Aorta (tissue), 5 donors: ENCODE data around the gene EDNRA. TPM values are rescaled to one million over a fixed set of nuclear protein-coding genes. Genes with fewer than 3 reads are reported as not detected.
A peak's percentile ranks its signal among the peaks of the same experiment; 100 is the strongest.

Source experiments
- ATAC-seq: fragments of 200-7000 bp; cut with Tn5 transposase; one replicate; pipeline ENCODE4 v1.9.1; 2022; ENCODE audit warnings: moderate library complexity; ENCODE audit not compliant: low FRiP score
- DNase-seq, 2 donors: peaks; one replicate each; pipeline ENCODE4 v3.0.0-alpha.2; 2020
- H3K27ac ChIP-seq, 2 donors: one replicate each; pipeline ENCODE4 v1.5.1; 2013; ENCODE audit warnings: low read length in 2 of 2, mild to moderate bottlenecking in 2 of 2, moderate library complexity in 2 of 2, control low read depth in 1 of 2, inconsistent platforms in 1 of 2, low read depth in 1 of 2
- H3K27me3 ChIP-seq, 2 donors: one replicate each; pipeline ENCODE4 v1.6.1; 2013; ENCODE audit warnings: control low read depth in 1 of 2, low read length in 1 of 2, mild to moderate bottlenecking in 1 of 2, moderate library complexity in 1 of 2; ENCODE audit not compliant: insufficient read depth in 2 of 2, control insufficient read depth in 1 of 2
- H3K36me3 ChIP-seq, 2 donors: one replicate each; pipeline ENCODE4 v1.6.1; 2013; ENCODE audit warnings: control low read depth in 1 of 2, low read length in 1 of 2, mild to moderate bottlenecking in 1 of 2; ENCODE audit not compliant: insufficient read depth in 2 of 2, control insufficient read depth in 1 of 2
- H3K4me1 ChIP-seq, 2 donors: one replicate each; pipeline ENCODE4 v1.6.1; 2013; ENCODE audit warnings: low read length in 2 of 2, control low read depth in 1 of 2, mild to moderate bottlenecking in 1 of 2, moderate library complexity in 1 of 2; ENCODE audit not compliant: insufficient read depth in 2 of 2, control insufficient read depth in 1 of 2
- H3K4me3 ChIP-seq, 2 donors: one replicate each; pipeline ENCODE4 v1.5.1; 2013; ENCODE audit warnings: low read length in 2 of 2, control low read depth in 1 of 2, mild to moderate bottlenecking in 1 of 2
- H3K9me3 ChIP-seq: one replicate; pipeline ENCODE4 v1.6.1; 2013; ENCODE audit warnings: mild to moderate bottlenecking, low read length; ENCODE audit not compliant: control insufficient read depth
- WGBS, 2 donors: extraction: QIAGEN DNeasy Blood & Tissue Kit; methylation state at CpG; one replicate each; pipeline ENCODE4 v1.1.7; 2013; 5-methylcytosine and 5-hydroxymethylcytosine counted together
- intact Hi-C, 2 donors: fragments of 100-400 bp; cut with DNase I; formaldehyde crosslinking; loops; one replicate each; pipeline versions ENCODE4 v1.14.2 to v1.15.0; 2022
- polyA plus RNA-seq, 2 donors: library from polyadenylated mRNA; stranded (reverse); fragments of 200-250 nt; gene quantifications; one replicate each; pipeline ENCODE4 v1.2.3, GENCODE V29; 2013
- total RNA-seq, 2 donors: library from RNA; stranded (reverse); fragmentation: NEBNext Ultra II Directional; extraction: Animal tissue kit (Norgen Biotek cat#: 25700); gene quantifications; one replicate each; pipeline ENCODE4 v1.2.1, GENCODE V29; 2021
- donor health status: healthy with polysubstance abuse.
- donor health status: Bipolar disorder and iron deficiency.
- donor health status: DM: no; HTN: no; CAD: no.
- donor health status: DM: no; HTN: no; CAD: no.
- donor health status: DM: yes; HTN: yes; CAD: no.

The EDNRA gene
- total and polyA plus RNA-seq, 4 donors: 2.1 to 28.0 (median 14.5) TPM

- no peak for DNase-seq
- intact Hi-C loops: no loop called here
- H3K27ac ChIP-seq: no peak overlapping the region
- H3K27me3 ChIP-seq: no peaks in the 10 kb centered on the region
- H3K4me3 ChIP-seq: no peak overlapping the region
- H3K36me3 ChIP-seq: no peaks in the 10 kb centered on the region
- WGBS, 2 donors: 80 to 87% methylated on average over 3 of the region's 3 CpGs
- no peaks in the 10 kb centered on the region for H3K9me3 ChIP-seq
- ATAC-seq: no peak
- no peaks in the 10 kb centered on the region for H3K4me1 ChIP-seq
These were observed 57.8 kb downstream of the EDNRA start for GRCh38 chr4:147538711-147539110.

- no peak for DNase-seq
These were observed 59.1 kb downstream of the EDNRA start for GRCh38 chr4:147539959-147540358.

GRCh38 chr4:147542229-147542990 lies 61.5 kb downstream of the EDNRA start:
- H3K36me3 ChIP-seq: no peaks in the 10 kb centered on the region
- WGBS, 2 donors: 90% methylated on average over 17 of the region's 17 CpGs
- ATAC-seq (peak; percentile 19), DNase-seq (no peak)
- H3K27me3 ChIP-seq: no peaks in the 10 kb centered on the region
- H3K4me3 ChIP-seq: no peak overlapping the region
- no peak overlapping the region for H3K27ac ChIP-seq
- intact Hi-C loops: no loop called here
- no peaks in the 10 kb centered on the region for H3K9me3 ChIP-seq
- H3K4me1 ChIP-seq: peaks cover 2 to 3% of the 10 kb centered on the region in 2 donors

More at GRCh38 chr4:147539959-147540358, 59.1 kb downstream of the EDNRA start:
- Histone ChIP-seq H3K4me1 (no peaks in the 10 kb centered on the region), H3K27me3 (no peaks in the 10 kb centered on the region), H3K9me3 (no peaks in the 10 kb centered on the region), H3K27ac (no peak overlapping the region), H3K36me3 (no peaks in the 10 kb centered on the region), H3K4me3 (no peak overlapping the region)
- 82 to 88% methylated on average over 4 of the region's 4 CpGs for WGBS, 2 donors
- intact Hi-C loops: no loop called here
- ATAC-seq: no peak

GRCh38 chr4:147543034-147543433 lies 62.1 kb downstream of the EDNRA start:
- no peak overlapping the region for H3K4me3 ChIP-seq
- H3K9me3 ChIP-seq: no peaks in the 10 kb centered on the region
- H3K36me3 ChIP-seq: no peaks in the 10 kb centered on the region
- H3K27me3 ChIP-seq: no peaks in the 10 kb centered on the region
- H3K4me1 ChIP-seq: peaks cover 2 to 3% of the 10 kb centered on the region in 2 donors
- ATAC-seq (no peak), DNase-seq (no peak)
- no peak overlapping the region for H3K27ac ChIP-seq
- intact Hi-C loops: no loop called here
- WGBS, 2 donors: 5 to 6% methylated on average over 1 of the region's 1 CpG

- H3K9me3 ChIP-seq: no peaks in the 10 kb centered on the region
- 7 to 13% methylated on average over 2 of the region's 2 CpGs for WGBS, 2 donors
- no peak overlapping the region for H3K4me3 ChIP-seq
- no peaks in the 10 kb centered on the region for H3K36me3 ChIP-seq
- no peak overlapping the region for H3K27ac ChIP-seq
- no peak for DNase-seq
- no peaks in the 10 kb centered on the region for H3K27me3 ChIP-seq
- intact Hi-C loops: no loop called here
- ATAC-seq: peak; percentile 34
- H3K4me1 ChIP-seq: peaks cover 2 to 7% of the 10 kb centered on the region in 2 donors
These were observed 65.5 kb downstream of the EDNRA start for GRCh38 chr4:147546349-147546748.

- WGBS, 2 donors: 67 to 77% methylated on average over 4 of the region's 4 CpGs
- no peaks in the 10 kb centered on the region for H3K36me3 ChIP-seq
These were observed 66.6 kb downstream of the EDNRA start for GRCh38 chr4:147547314-147548056.

GRCh38 chr4:147548256-147548655 lies 67.4 kb downstream of the EDNRA start:
- no peaks in the 10 kb centered on the region for H3K9me3 ChIP-seq
- no peak overlapping the region for H3K27ac ChIP-seq
- no peaks in the 10 kb centered on the region for H3K27me3 ChIP-seq
- no peaks in the 10 kb centered on the region for H3K36me3 ChIP-seq
- H3K4me3 ChIP-seq: no peak overlapping the region
- no peak for DNase-seq
- 94 to 96% methylated on average over 2 of the region's 2 CpGs for WGBS, 2 donors
- H3K4me1 ChIP-seq: peaks cover 2 to 7% of the 10 kb centered on the region in 2 donors
- no peak for ATAC-seq
- intact Hi-C loops: no loop called here

More at GRCh38 chr4:147547314-147548056, 66.6 kb downstream of the EDNRA start:
- Histone ChIP-seq H3K27me3 (no peaks in the 10 kb centered on the region), H3K4me3 (no peak overlapping the region), H3K27ac (no peak overlapping the region), H3K9me3 (no peaks in the 10 kb centered on the region), H3K4me1 (peaks cover 2 to 7% of the 10 kb centered on the region in 2 donors)
- ATAC-seq (peak; percentile 48), DNase-seq (no peak)
- intact Hi-C loops: no loop called here

- WGBS, 2 donors: 23 to 32% methylated on average over 8 of the region's 8 CpGs
- DNase-seq (peak in 1 of 2 donors; percentile 48), ATAC-seq (no peak)
- Histone ChIP-seq H3K36me3 (no peaks in the 10 kb centered on the region), H3K4me3 (no peak overlapping the region), H3K27ac (no peak overlapping the region), H3K4me1 (peaks cover 2 to 7% of the 10 kb centered on the region in 2 donors), H3K9me3 (no peaks in the 10 kb centered on the region), H3K27me3 (no peaks in the 10 kb centered on the region)
- intact Hi-C loops: no loop called here
These were observed 69.8 kb downstream of the EDNRA start for GRCh38 chr4:147550626-147551246.
